Keratinocyte (primary cell): ENCODE data around the gene MAP2K5. TPM values are rescaled to one million over a fixed set of nuclear protein-coding genes. Genes with fewer than 3 reads are reported as not detected.
A peak's percentile ranks its signal among the peaks of the same experiment; 100 is the strongest.
"Not testable (repeated sequence)": the region's sequence is repeated elsewhere in the genome, so short reads cannot be mapped to it uniquely, and the experiment has no call there.

ENCODE experiments used
- DNase-seq: peaks from one replicate; pipeline ENCODE4 v3.0.0-alpha.2; 2011; ENCODE audit warnings: low read depth, missing footprints, low spot score
- FAIRE-seq: peaks from 2 replicates; lab custom pipeline; 2011; peaks lifted over from hg19 to GRCh38; lab: Jason Lieb, UNC
- H2AFZ ChIP-seq: 2 replicates; pipeline ENCODE4 v1.6.0; 2012; ENCODE audit warnings: low read length, control low read depth, inconsistent platforms; ENCODE audit not compliant: control insufficient read depth
- H3K27ac ChIP-seq: 2 replicates; pipeline ENCODE4 v1.5.1; 2011; ENCODE audit warnings: low read length; ENCODE audit not compliant: control insufficient read depth, insufficient read depth
- H3K27me3 ChIP-seq: 3 replicates; pipeline ENCODE4 v1.6.0; 2011; ENCODE audit warnings: low read length; ENCODE audit not compliant: control insufficient read depth, insufficient read depth; ENCODE audit errors: extremely low read depth
- H3K36me3 ChIP-seq, 2 experiments: 2 replicates in 1 of 2; 3 replicates in 1 of 2; pipeline ENCODE4 v1.5.1; 2011; ENCODE audit warnings: low read length in 2 of 2, mild to moderate bottlenecking in 1 of 2; ENCODE audit not compliant: control insufficient read depth in 2 of 2, insufficient read depth in 2 of 2; ENCODE audit errors: extremely low read depth in 1 of 2
- H3K4me1 ChIP-seq: 3 replicates; pipeline ENCODE4 v1.5.1; 2011; ENCODE audit warnings: low read length; ENCODE audit not compliant: control insufficient read depth, insufficient read depth; ENCODE audit errors: extremely low read depth
- H3K4me2 ChIP-seq: 3 replicates; pipeline ENCODE4 v1.6.0; 2011; ENCODE audit warnings: low read depth, low read length; ENCODE audit not compliant: control insufficient read depth, insufficient read depth; ENCODE audit errors: extremely low read depth
- H3K4me3 ChIP-seq, 3 experiments: fragments of 200-600 bp in 1 of 3; sonication (generic) in 1 of 3; 2 replicates in 2 of 3; 3 replicates in 1 of 3; pipeline ENCODE4 v1.5.1; 2011 to 2016; ENCODE audit warnings: low read length in 3 of 3, mild to moderate bottlenecking in 3 of 3, control low read depth in 2 of 3, inconsistent platforms in 1 of 3, low read depth in 1 of 3, mixed read lengths in 1 of 3, mixed run types in 1 of 3, moderate library complexity in 1 of 3; ENCODE audit not compliant: control insufficient read depth in 2 of 3, insufficient read depth in 2 of 3; ENCODE audit errors: extremely low read depth in 1 of 3
- H3K79me2 ChIP-seq: 2 replicates; pipeline ENCODE4 v1.6.0; 2012; ENCODE audit warnings: low read length; ENCODE audit not compliant: control insufficient read depth, insufficient read depth
- H3K9ac ChIP-seq: 3 replicates; pipeline ENCODE4 v1.6.0; 2011; ENCODE audit warnings: low read length; ENCODE audit not compliant: control insufficient read depth, insufficient read depth; ENCODE audit errors: extremely low read depth
- H3K9me1 ChIP-seq: 3 replicates; pipeline ENCODE4 v1.6.0; 2011; ENCODE audit warnings: low read length; ENCODE audit not compliant: control insufficient read depth, insufficient read depth; ENCODE audit errors: extremely low read depth
- H3K9me3 ChIP-seq: 2 replicates; pipeline ENCODE4 v1.5.1; 2012; ENCODE audit warnings: low read depth, low read length; ENCODE audit not compliant: control insufficient read depth
- H4K20me1 ChIP-seq: 3 replicates; pipeline ENCODE4 v1.6.0; 2011; ENCODE audit warnings: low read length; ENCODE audit not compliant: control insufficient read depth, insufficient read depth; ENCODE audit errors: extremely low read depth
- CTCF ChIP-seq, 3 experiments: IDR thresholded peaks in 1 of 3; conservative IDR thresholded peaks in 1 of 3; optimal IDR thresholded peaks in 1 of 3; 2 replicates in 2 of 3; 3 replicates in 1 of 3; pipeline versions ENCODE3 to v1.5.1; 2011; ENCODE audit warnings: low read length in 3 of 3, mild to moderate bottlenecking in 3 of 3, moderate library complexity in 2 of 3, control low read depth in 1 of 3, inconsistent platforms in 1 of 3; ENCODE audit not compliant: insufficient read depth in 2 of 3; ENCODE audit errors: extremely low read depth in 1 of 3
- EZH2 ChIP-seq: IDR thresholded peaks from one replicate; pipeline ENCODE4 v1.6.1; 2012; ENCODE audit warnings: inconsistent platforms, mild to moderate bottlenecking, low read length, moderate library complexity
- dilution Hi-C: fragments of 300-500 bp; cut with MboI; formaldehyde crosslinking; loops from one replicate; pipeline ENCODE4 v1.7.0; 2020; ENCODE audit warnings: low sequenced_read_pairs; ENCODE audit not compliant: extremely low pct_ligation_motif_present
- polyA plus RNA-seq, 5 experiments: library from polyadenylated mRNA; depleted of rRNA in 3 of 5; stranded (reverse) in 3 of 5; stranded (forward) in 1 of 5; unstranded in 1 of 5; fragments of >200 nt; gene quantifications; 1 replicate in 1 of 5; 2 replicates in 3 of 5; 3 replicates in 1 of 5; pipeline versions ENCODE4 v1.2.1 to v1.2.3, GENCODE V29; 2011 to 2012; ENCODE audit warnings: missing spikeins in 2 of 5, low read depth in 1 of 5, low replicate concordance in 1 of 5

MAP2K5 gene
- polyA plus RNA-seq, 1 donor (not counting 4 experiments of a cell fraction or from before 2014, with no cell fraction given): 3.6 TPM

DNA sequence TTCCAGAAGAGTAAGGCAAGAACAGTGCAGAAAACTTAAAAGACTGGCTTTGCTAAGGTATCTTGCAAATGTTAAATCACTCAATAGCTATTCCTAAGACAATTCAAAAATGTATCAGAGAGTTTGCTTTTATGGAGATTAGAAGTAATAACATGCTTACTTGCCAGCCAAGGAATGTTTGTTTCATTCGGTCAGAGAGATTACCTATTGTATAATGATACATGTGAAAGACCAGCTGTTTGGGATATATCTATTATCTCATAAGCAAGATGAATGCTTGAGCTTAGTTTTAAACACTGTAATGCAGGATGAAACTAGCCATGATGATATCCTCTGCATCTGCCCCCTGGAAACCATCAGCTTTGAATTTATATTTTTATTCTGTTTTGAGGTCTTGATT lies 70.7 kb downstream of the MAP2K5 start:
- Histone ChIP-seq H3K4me3 (no peak overlapping the region), H3K27me3 (no peaks in the 10 kb centered on the region), H3K27ac (no peak overlapping the region), H3K79me2 (no peaks in the 10 kb centered on the region), H3K4me2 (no peak overlapping the region), H4K20me1 (no peaks in the 10 kb centered on the region), H3K9me1 (no peaks in the 10 kb centered on the region), H3K9ac (no peak overlapping the region), H3K4me1 (no peaks in the 10 kb centered on the region), H3K36me3 (no peaks in the 10 kb centered on the region), H3K9me3 (no peaks in the 10 kb centered on the region), H2AFZ (no peak overlapping the region)
- no peak for FAIRE-seq
- TF ChIP-seq EZH2 (no peak), CTCF (optimal IDR thresholded peaks at IDR 0.05 in 1 of 3, IDR thresholded peaks at IDR 0.05 in 1 of 3, conservative IDR thresholded peaks at IDR 0.05 in 1 of 3; ENCODE audit: extremely low read depth in 1 of 3, insufficient read depth in 2 of 3, low read length in 3 of 3) (no peak)
- dilution Hi-C loops: no loop called here
- no peak for DNase-seq

DNA sequence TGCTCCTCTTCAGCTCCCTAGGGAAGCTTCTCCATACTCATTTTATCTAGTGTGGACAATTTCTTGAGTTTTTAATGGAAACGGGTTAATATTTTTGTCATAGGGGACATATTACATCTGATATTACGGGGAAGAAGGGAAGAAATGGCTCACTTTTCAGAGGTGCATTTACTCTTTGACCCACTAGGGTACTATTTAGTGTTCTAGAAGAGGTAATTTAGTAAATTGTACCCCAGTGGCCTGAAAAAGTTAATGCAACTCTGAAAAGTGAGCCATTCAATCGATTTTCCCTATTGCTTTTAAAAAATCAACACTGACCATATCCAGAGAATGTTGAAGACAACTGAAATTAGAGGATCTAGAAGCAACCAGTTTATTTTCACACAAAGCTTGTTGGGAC lies 71.2 kb downstream of the MAP2K5 start:
- Histone ChIP-seq H3K4me1 (no peaks in the 10 kb centered on the region), H3K4me3 (no peak overlapping the region), H3K27me3 (no peaks in the 10 kb centered on the region), H3K36me3 (no peaks in the 10 kb centered on the region), H3K9me3 (no peaks in the 10 kb centered on the region), H3K79me2 (no peaks in the 10 kb centered on the region), H3K9ac (no peak overlapping the region), H4K20me1 (no peaks in the 10 kb centered on the region), H3K9me1 (no peaks in the 10 kb centered on the region), H3K4me2 (no peak overlapping the region), H3K27ac (no peak overlapping the region), H2AFZ (no peak overlapping the region)
- dilution Hi-C loops: no loop called here
- TF ChIP-seq EZH2: no peak
- TF ChIP-seq CTCF (optimal IDR thresholded peaks at IDR 0.05 in 1 of 3, IDR thresholded peaks at IDR 0.05 in 1 of 3, conservative IDR thresholded peaks at IDR 0.05 in 1 of 3; ENCODE audit: extremely low read depth in 1 of 3, insufficient read depth in 2 of 3, low read length in 3 of 3): peak in 1 of 3 experiments; percentile 21
- DNase-seq (no peak), FAIRE-seq (no peak)

- dilution Hi-C loops, H4K20me1 ChIP-seq, H3K79me2 ChIP-seq, H3K27me3 ChIP-seq, H3K4me3 ChIP-seq, FAIRE-seq, H3K4me1 ChIP-seq, H3K36me3 ChIP-seq, H2AFZ ChIP-seq, H3K9me1 ChIP-seq, H3K9ac ChIP-seq, H3K9me3 ChIP-seq, H3K27ac ChIP-seq, DNase-seq, H3K4me2 ChIP-seq: not testable (repeated sequence)
These were observed 72.6 kb downstream of the MAP2K5 start for GRCh38 chr15:67615131-67615534.
